Central memory CD4-positive, alpha-beta T cell (primary cell): ENCODE measurements around the gene NOX5.

Source experiments
- DNase-seq: peaks from one replicate; pipeline ENCODE4 v3.0.0; 2022

NOX5 gene

DNA sequence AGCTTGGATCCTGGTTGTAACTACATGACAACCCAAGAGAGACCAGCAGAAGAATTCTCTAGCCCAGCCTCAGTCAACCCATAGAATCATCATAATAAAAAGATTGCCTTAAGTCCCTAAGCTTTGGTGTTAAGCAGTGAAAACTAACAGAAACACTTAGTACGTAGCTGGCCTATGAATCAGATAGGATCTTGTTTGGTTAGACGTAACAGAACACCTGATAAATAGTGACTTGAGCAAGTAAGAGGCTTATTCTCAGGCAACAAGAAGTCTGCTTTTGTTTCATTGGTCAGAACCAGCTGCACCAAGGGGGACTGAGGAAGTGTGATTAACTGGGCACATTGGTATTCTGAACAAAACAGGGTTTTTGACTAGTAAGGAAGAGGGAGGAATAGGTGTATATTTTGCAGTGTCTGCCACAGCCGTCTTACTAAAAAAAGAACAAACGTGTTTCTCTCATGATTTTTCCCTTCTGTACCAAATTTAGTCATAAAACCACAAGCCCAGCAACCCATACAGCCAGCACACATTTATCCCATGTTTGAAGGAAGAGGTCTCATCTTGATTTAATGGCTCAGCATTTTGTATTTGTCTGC is 92.6 kb downstream of the NOX5 start:
- DNase-seq = no peak
